Gastrocnemius medialis (tissue), 4 donors: ENCODE measurements around the gene ADAM19.

Experiments used
- CTCF ChIP-seq, 5 experiments: fragments of 450-650 bp in 3 of 5; fragments of 200-600 bp in 2 of 5; sonication (generic) in 2 of 5; IDR thresholded peaks in 4 of 5; conservative IDR thresholded peaks in 1 of 5; 1 replicate in 4 of 5; 2 replicates in 1 of 5; pipeline ENCODE4 v1.5.1; 2016 to 2019; ENCODE audit warnings: antibody characterized with exemption in 5 of 5, mild to moderate bottlenecking in 3 of 5, moderate library complexity in 3 of 5
- POLR2A ChIP-seq, 2 donors: fragments of 450-650 bp; IDR thresholded peaks; one replicate each; pipeline ENCODE4 v1.6.1; 2017; ENCODE audit warnings: antibody characterized with exemption in 2 of 2, mild to moderate bottlenecking in 2 of 2, moderate library complexity in 2 of 2

- TF ChIP-seq CTCF (IDR thresholded peaks at IDR 0.05 in 4 of 5, conservative IDR thresholded peaks at IDR 0.05 in 1 of 5), result no peak
- TF ChIP-seq POLR2A (IDR thresholded peaks at IDR 0.05), result no peak
These were observed 37.3 kb downstream of the ADAM19 start for GRCh38 chr5:157538311-157538710.
